Spleen (tissue), 7 donors: Measurements from ENCODE around the gene TRIM32.

Source experiments
- POLR2A ChIP-seq, 3 donors: fragments of 450-650 bp; IDR thresholded peaks; one replicate each; pipeline ENCODE4 v1.5.1; 2017; ENCODE audit warnings: antibody characterized with exemption in 3 of 3, mild to moderate bottlenecking in 1 of 3
- POLR2AphosphoS5 ChIP-seq, 3 donors: sonication (generic); formaldehyde crosslinking; IDR thresholded peaks; one replicate each; pipeline ENCODE4 v1.5.1; 2017; ENCODE audit warnings: antibody characterized with exemption in 3 of 3
- TF ChIP-seq, protein P1 (sequence below), 11 experiments: fragments of 200-600 bp in 7 of 11; fragments of 450-650 bp in 4 of 11; sonication (generic) in 4 of 11; IDR thresholded peaks in 8 of 11; conservative IDR thresholded peaks in 3 of 11; 1 replicate in 7 of 11; 2 replicates in 4 of 11; pipeline versions ENCODE4 v1.4.0 to v1.8.0; 2016 to 2021; ENCODE audit warnings: antibody characterized with exemption in 11 of 11, inconsistent platforms in 4 of 11, mild to moderate bottlenecking in 1 of 11
- donor health status: DM: no; HTN: no; CAD: no; lungs with moderate emphysema.
- donor health status: DM: no; HTN: no; CAD: no.
- donor health status: DM: no; HTN: no; CAD: no.

DNA sequence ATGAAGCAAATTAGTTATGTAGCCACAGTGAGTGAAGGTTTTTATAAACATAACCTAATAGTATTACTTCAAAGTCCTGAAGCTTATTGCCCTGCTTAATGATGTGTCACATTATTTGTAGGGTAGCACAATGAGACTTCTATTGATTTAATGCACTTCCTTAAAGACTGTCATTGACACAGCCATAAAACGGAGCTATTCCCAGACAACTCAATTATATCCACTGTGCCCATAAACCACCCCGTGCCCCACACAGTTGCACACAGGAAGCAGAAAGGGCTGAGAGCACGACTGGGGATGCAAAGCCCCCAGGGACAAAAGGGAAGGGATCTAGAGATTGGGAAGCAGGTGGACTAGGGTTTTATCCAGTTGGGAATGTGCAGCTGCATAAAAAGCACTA, 37.0 kb downstream of the TRIM32 start:
- TF ChIP-seq, protein P1, sequence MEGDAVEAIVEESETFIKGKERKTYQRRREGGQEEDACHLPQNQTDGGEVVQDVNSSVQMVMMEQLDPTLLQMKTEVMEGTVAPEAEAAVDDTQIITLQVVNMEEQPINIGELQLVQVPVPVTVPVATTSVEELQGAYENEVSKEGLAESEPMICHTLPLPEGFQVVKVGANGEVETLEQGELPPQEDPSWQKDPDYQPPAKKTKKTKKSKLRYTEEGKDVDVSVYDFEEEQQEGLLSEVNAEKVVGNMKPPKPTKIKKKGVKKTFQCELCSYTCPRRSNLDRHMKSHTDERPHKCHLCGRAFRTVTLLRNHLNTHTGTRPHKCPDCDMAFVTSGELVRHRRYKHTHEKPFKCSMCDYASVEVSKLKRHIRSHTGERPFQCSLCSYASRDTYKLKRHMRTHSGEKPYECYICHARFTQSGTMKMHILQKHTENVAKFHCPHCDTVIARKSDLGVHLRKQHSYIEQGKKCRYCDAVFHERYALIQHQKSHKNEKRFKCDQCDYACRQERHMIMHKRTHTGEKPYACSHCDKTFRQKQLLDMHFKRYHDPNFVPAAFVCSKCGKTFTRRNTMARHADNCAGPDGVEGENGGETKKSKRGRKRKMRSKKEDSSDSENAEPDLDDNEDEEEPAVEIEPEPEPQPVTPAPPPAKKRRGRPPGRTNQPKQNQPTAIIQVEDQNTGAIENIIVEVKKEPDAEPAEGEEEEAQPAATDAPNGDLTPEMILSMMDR (IDR thresholded peaks at IDR 0.05 in 8 of 11, conservative IDR thresholded peaks at IDR 0.05 in 3 of 11): no peak
- TF ChIP-seq POLR2AphosphoS5 (IDR thresholded peaks at IDR 0.05) (no peak), POLR2A (IDR thresholded peaks at IDR 0.05) (no peak)
